Measurements from ENCODE around the gene CARS2.
"Not testable (repeated sequence)": the region's sequence is repeated elsewhere in the genome, so short reads cannot be mapped to it uniquely, and the experiment has no call there.

The CARS2 gene

GRCh38 chr13:110731072-110731471 is 25.2 kb upstream of the CARS2 start:
- TF ChIP-seq CTCF (IDR thresholded peaks at IDR 0.05; ENCODE audit: low read depth, low read length, missing control alignments), result no peak
- H3K4me3 ChIP-seq (replicated peaks; ENCODE audit: low read depth, low read length), result no peak overlapping the region
- DNase-seq (ENCODE audit: extremely low read depth, low read depth), result no peak

GRCh38 chr13:110726726-110727125 is 20.8 kb upstream of the CARS2 start:
- TF ChIP-seq CTCF (IDR thresholded peaks at IDR 0.05; ENCODE audit: low read depth, low read length, missing control alignments), result no peak
- no peak for DNase-seq (ENCODE audit: extremely low read depth, low read depth)
- H3K4me3 ChIP-seq (replicated peaks; ENCODE audit: low read depth, low read length), result no peak overlapping the region

- DNase-seq (ENCODE audit: extremely low read depth, low read depth); H3K4me3 ChIP-seq (replicated peaks; ENCODE audit: low read depth, low read length): not testable (repeated sequence)
Measured at GRCh38 chr13:110726153-110726552, 20.2 kb upstream of the CARS2 start.

- DNase-seq (ENCODE audit: extremely low read depth, low read depth), result no peak
- TF ChIP-seq CTCF (IDR thresholded peaks at IDR 0.05; ENCODE audit: low read depth, low read length, missing control alignments), result no peak
Measured at GRCh38 chr13:110723598-110723997, 17.7 kb upstream of the CARS2 start.

GRCh38 chr13:110722971-110723370 is 17.1 kb upstream of the CARS2 start:
- no peak for TF ChIP-seq CTCF (IDR thresholded peaks at IDR 0.05; ENCODE audit: low read depth, low read length, missing control alignments)

More at GRCh38 chr13:110723598-110723997, 17.7 kb upstream of the CARS2 start:
- H3K4me3 ChIP-seq (replicated peaks; ENCODE audit: low read depth, low read length), result no peak overlapping the region

GRCh38 chr13:110719036-110719710 is 13.3 kb upstream of the CARS2 start:
- no peak for TF ChIP-seq CTCF (IDR thresholded peaks at IDR 0.05; ENCODE audit: low read depth, low read length, missing control alignments)
- H3K4me3 ChIP-seq (replicated peaks; ENCODE audit: low read depth, low read length), result no peak overlapping the region
- no peak for DNase-seq (ENCODE audit: extremely low read depth, low read depth)

More at GRCh38 chr13:110722971-110723370, 17.1 kb upstream of the CARS2 start:
- DNase-seq (ENCODE audit: extremely low read depth, low read depth), result no peak
- H3K4me3 ChIP-seq (replicated peaks; ENCODE audit: low read depth, low read length), result no peak overlapping the region

- H3K4me3 ChIP-seq (replicated peaks; ENCODE audit: low read depth, low read length), result peak overlapping the region; percentile 81
- no peak for TF ChIP-seq CTCF (IDR thresholded peaks at IDR 0.05; ENCODE audit: low read depth, low read length, missing control alignments)
- DNase-seq (ENCODE audit: extremely low read depth, low read depth), result no peak
Measured at GRCh38 chr13:110716247-110716515, 10.3 kb upstream of the CARS2 start.

All from HFF-Myc (cell line).